HepG2 (cell line): ENCODE results near the gene UBL7. TPM values are rescaled to one million over a fixed set of nuclear protein-coding genes. Genes with fewer than 3 reads are reported as not detected.

Experiments used
- ATAC-seq: fragments of 200-7000 bp; cut with Tn5 transposase; 3 replicates; pipeline ENCODE4 v1.9.1; 2020; ENCODE audit warnings: mild to moderate bottlenecking, moderate library complexity
- BruUV-seq: library from RNA; stranded (reverse); fragments of 400-500 nt; replicated peaks from 2 replicates; lab custom pipeline; 2021; lab: Mats Ljungman, UMichigan
- CTCF ChIA-PET: fragments of 300-600 bp; formaldehyde crosslinking; extraction: SDS; loops from one replicate; lab custom pipeline; 2021; ENCODE audit warnings: low total read pairs, inconsistent platforms, low intra/inter-chr PET ratio; lab: Yijun Ruan, JAX
- POLR2A ChIA-PET: fragments of 350-600 bp; sonication (Branson Sonifier 250); formaldehyde crosslinking; loops from one replicate; lab custom pipeline; 2020; ENCODE audit warnings: antibody characterized with exemption, inconsistent platforms; lab: Yijun Ruan, JAX
- DNase-seq: peaks from one replicate; pipeline ENCODE4 v3.0.0-alpha.2; 2015; ENCODE audit warnings: low spot score
- FAIRE-seq: peaks from 3 replicates; lab custom pipeline; 2011; peaks lifted over from hg19 to GRCh38; lab: Jason Lieb, UNC
- H2AFZ ChIP-seq: one replicate; pipeline ENCODE4 v1.6.1; 2011; ENCODE audit warnings: low read length, inconsistent platforms
- H3K27ac ChIP-seq: fragments of 300-600 bp; 3 replicates; pipeline ENCODE4 v1.8.0; 2011; ENCODE audit warnings: mixed run types, mild to moderate bottlenecking, mixed read lengths, low read length, inconsistent platforms; ENCODE audit not compliant: insufficient read depth; ENCODE audit errors: extremely low read length
- H3K27me3 ChIP-seq, 2 experiments: fragments of 200-600 bp in 1 of 2; 2 replicates in 1 of 2; 3 replicates in 1 of 2; pipeline versions ENCODE4 v1.6.0 to v1.8.0; 2011; ENCODE audit warnings: low read length in 2 of 2, mild to moderate bottlenecking in 2 of 2, moderate library complexity in 2 of 2, inconsistent platforms in 1 of 2; ENCODE audit not compliant: insufficient read depth in 2 of 2, control insufficient read depth in 1 of 2
- H3K36me3 ChIP-seq, 2 experiments: fragments of 200-600 bp in 1 of 2; replicated peaks in 1 of 2; 2 replicates in 1 of 2; 3 replicates in 1 of 2; pipeline versions ENCODE4 v1.5.1 to v1.8.0; 2011; ENCODE audit warnings: low read length in 2 of 2, inconsistent platforms in 1 of 2; ENCODE audit not compliant: insufficient read depth in 2 of 2, control insufficient read depth in 1 of 2
- H3K4me1 ChIP-seq: 2 replicates; pipeline ENCODE4 v1.5.1; 2012; ENCODE audit warnings: low read length, inconsistent platforms; ENCODE audit not compliant: insufficient read depth
- H3K4me2 ChIP-seq: 2 replicates; pipeline ENCODE4 v1.6.0; 2011; ENCODE audit warnings: low read depth, low read length, inconsistent platforms
- H3K4me3 ChIP-seq, 3 experiments: fragments of 200-600 bp in 1 of 3; sonication (generic), shearing (Covaris generic) in 1 of 3; replicated peaks in 1 of 3; 2 replicates each; pipeline ENCODE4 v1.5.1; 2011 to 2016; ENCODE audit warnings: low read length in 3 of 3, inconsistent platforms in 2 of 3, low read depth in 2 of 3, mild to moderate bottlenecking in 2 of 3, control low read depth in 1 of 3, mixed read lengths in 1 of 3; ENCODE audit not compliant: insufficient read depth in 1 of 3
- H3K79me2 ChIP-seq: one replicate; pipeline ENCODE4 v1.6.1; 2011; ENCODE audit warnings: low read length, inconsistent platforms; ENCODE audit not compliant: insufficient read depth
- H3K9ac ChIP-seq: 2 replicates; pipeline ENCODE4 v1.6.0; 2011; ENCODE audit warnings: mild to moderate bottlenecking, low read depth, low read length, inconsistent platforms; ENCODE audit not compliant: insufficient read depth
- H3K9me3 ChIP-seq: 2 replicates; pipeline ENCODE4 v1.5.1; 2012; ENCODE audit warnings: mild to moderate bottlenecking, low read length
- H4K20me1 ChIP-seq: 2 replicates; pipeline ENCODE4 v1.6.0; 2011; ENCODE audit warnings: inconsistent platforms, mild to moderate bottlenecking, low read length, moderate library complexity; ENCODE audit not compliant: insufficient read depth
- ATF5 ChIP-seq: sonication (generic); formaldehyde crosslinking; IDR thresholded peaks from 2 replicates; pipeline ENCODE4 v1.4.0; 2020; ENCODE audit warnings: mild to moderate bottlenecking, low read depth, missing genetic modification reagents
- CBFB ChIP-seq: sonication (generic); formaldehyde crosslinking; IDR thresholded peaks from 2 replicates; pipeline ENCODE4 v1.4.0; 2020; ENCODE audit warnings: missing genetic modification reagents
- EZH2 ChIP-seq: conservative IDR thresholded peaks from 2 replicates; pipeline ENCODE4 v1.6.1; 2012; ENCODE audit warnings: mild to moderate bottlenecking, low read depth, low read length, moderate library complexity
- GATA4 ChIP-seq: sonication (generic); IDR thresholded peaks from 2 replicates; pipeline ENCODE4 v1.6.1; 2016; ENCODE audit warnings: antibody characterized with exemption, low read depth, borderline replicate concordance
- KMT2B ChIP-seq: IDR thresholded peaks from 2 replicates; pipeline ENCODE4 v1.6.1; 2016; ENCODE audit warnings: missing genetic modification reagents, missing compliant biosample characterization
- MTA3 ChIP-seq: sonication (generic); formaldehyde crosslinking; IDR thresholded peaks from 2 replicates; pipeline ENCODE4 v1.4.0; 2020; ENCODE audit warnings: missing genetic modification reagents
- MZF1 ChIP-seq: sonication (generic); formaldehyde crosslinking; IDR thresholded peaks from 2 replicates; pipeline ENCODE4 v1.8.1; 2023; ENCODE audit warnings: mild to moderate bottlenecking, missing genetic modification reagents, borderline replicate concordance
- PBX3 ChIP-seq: sonication (generic); formaldehyde crosslinking; IDR thresholded peaks from 2 replicates; pipeline ENCODE4 v1.8.1; 2023; ENCODE audit warnings: missing genetic modification reagents, inconsistent platforms, borderline replicate concordance
- SNAPC5 ChIP-seq: sonication (generic); formaldehyde crosslinking; IDR thresholded peaks from 2 replicates; pipeline ENCODE4 v1.8.1; 2023; ENCODE audit warnings: mild to moderate bottlenecking, missing genetic modification reagents, borderline replicate concordance
- SP5 ChIP-seq: IDR thresholded peaks from 2 replicates; pipeline ENCODE4 v1.6.1; 2016; ENCODE audit warnings: low read depth, borderline replicate concordance
- TOPORS ChIP-seq: sonication (generic); formaldehyde crosslinking; IDR thresholded peaks from 2 replicates; pipeline ENCODE4 v1.8.0; 2023; ENCODE audit warnings: mild to moderate bottlenecking, missing genetic modification reagents
- ZBTB2 ChIP-seq: sonication (generic); formaldehyde crosslinking; IDR thresholded peaks from 2 replicates; pipeline ENCODE4 v1.8.0; 2022; ENCODE audit warnings: low read depth, missing genetic modification reagents
- ZBTB42 ChIP-seq: sonication (generic); formaldehyde crosslinking; IDR thresholded peaks from 2 replicates; pipeline ENCODE4 v1.5.0; 2020; ENCODE audit warnings: mild to moderate bottlenecking, missing genetic modification reagents
- ZHX1 ChIP-seq: sonication (generic); formaldehyde crosslinking; IDR thresholded peaks from 2 replicates; pipeline ENCODE4 v1.8.1; 2022; ENCODE audit warnings: low read depth, mild to moderate bottlenecking, missing genetic modification reagents
- ZNF160 ChIP-seq: sonication (generic); formaldehyde crosslinking; IDR thresholded peaks from 2 replicates; pipeline ENCODE4 v1.8.0; 2022; ENCODE audit warnings: mild to moderate bottlenecking, inconsistent platforms, missing genetic modification reagents
- ZNF205 ChIP-seq: IDR thresholded peaks from 2 replicates; pipeline ENCODE4 v1.6.1; 2018; ENCODE audit warnings: missing biosample characterization, missing genetic modification reagents
- ZNF343 ChIP-seq: sonication (generic); formaldehyde crosslinking; IDR thresholded peaks from 2 replicates; pipeline ENCODE4 v1.4.0; 2020; ENCODE audit warnings: mild to moderate bottlenecking, missing genetic modification reagents
- ZSCAN31 ChIP-seq: sonication (generic); formaldehyde crosslinking; IDR thresholded peaks from 2 replicates; pipeline ENCODE4 v1.5.0; 2020; ENCODE audit warnings: low read depth, mild to moderate bottlenecking, missing genetic modification reagents
- WGBS: methylation state at CpG from one replicate; pipeline ENCODE4 v1.1.6; 2017; ENCODE audit warnings: low lambda C conversion rate; 5-methylcytosine and 5-hydroxymethylcytosine counted together
- in situ Hi-C: cut with HindIII; loops from 2 replicates; pipeline ENCODE4 v1.10.0; 2017; ENCODE audit warnings: low pct_unique_long_range_greater_than_20kb; ENCODE audit not compliant: extremely low pct_ligation_motif_present
- intact Hi-C: fragments of 100-400 bp; cut with micrococcal nuclease; formaldehyde crosslinking; loops from one replicate; pipeline ENCODE4 v1.10.0; 2022; ENCODE audit not compliant: unreplicated experiment
- polyA plus RNA-seq, 8 experiments: library from polyadenylated mRNA; depleted of rRNA in 3 of 8; stranded (reverse) in 7 of 8; unstranded in 1 of 8; fragments of >200 nt; fragmentation: Illumina TruSeq in 4 of 8; extraction: Trizol in 4 of 8; gene quantifications; 2 replicates each; pipeline versions ENCODE4 v1.2.1 to v1.2.3, GENCODE V29; 2011 to 2016; ENCODE audit warnings: low read depth in 4 of 8, missing spikeins in 1 of 8, mixed read lengths in 1 of 8; ENCODE audit not compliant: insufficient read depth in 1 of 8
- total RNA-seq, 5 experiments: library from RNA; depleted of rRNA; stranded (reverse); fragments of >200 nt; fragmentation: Illumina TruSeq; extraction: Trizol; gene quantifications; 2 replicates each; pipeline ENCODE4 v1.2.3, GENCODE V29; 2016; ENCODE audit warnings: low read depth in 1 of 5

Gene UBL7
- total and polyA plus RNA-seq, 2 of the 13 experiments (the other 11 are each of a cell fraction or from before 2014, with no cell fraction given) = 55.0 to 63.5 TPM

GRCh38 chr15:74496648-74497047 is 35.7 kb upstream of the UBL7 start:
- Histone ChIP-seq H3K4me1 (no peaks in the 10 kb centered on the region), H3K36me3 (peaks cover 0 to 4% of the 10 kb centered on the region in 2 experiments; a peak in 1 of 5 replicates), H3K79me2 (no peaks in the 10 kb centered on the region), H3K9ac (no peak overlapping the region), H2AFZ (no peak overlapping the region)
- POLR2A ChIA-PET = no interaction called here
- intact Hi-C loops = no loop called here
- no TSS peak for BruUV-seq
- TF ChIP-seq ZNF160 (CRISPR knock-in tag) (no peak), ZHX1 (CRISPR knock-in tag) (no peak), MTA3 (CRISPR knock-in tag) (no peak), ZNF205 (CRISPR knock-in tag) (no peak), KMT2B (CRISPR knock-in tag) (no peak), TOPORS (CRISPR knock-in tag) (no peak), ATF5 (CRISPR knock-in tag) (no peak), ZBTB42 (no peak), EZH2 (no peak), ZSCAN31 (CRISPR knock-in tag) (no peak), GATA4 (no peak), CBFB (CRISPR knock-in tag) (no peak), ZBTB2 (no peak), SP5 (CRISPR knock-in tag) (no peak), ZNF343 (CRISPR knock-in tag) (no peak), PBX3 (no peak), MZF1 (CRISPR knock-in tag) (no peak), SNAPC5 (CRISPR knock-in tag) (no peak)
- TF ChIP-seq, all 625 proteins: peak for 0
- CTCF ChIA-PET = no interaction called here
- 85% methylated on average over 3 of the region's 3 CpGs for WGBS
- no peaks in the 10 kb centered on the region for H3K27me3 ChIP-seq
- in situ Hi-C loops = no loop called here
- FAIRE-seq (no peak), ATAC-seq (no peak), DNase-seq (no peak)
- H3K4me2 ChIP-seq = no peak overlapping the region
- no peaks in the 10 kb centered on the region for H4K20me1 ChIP-seq
- H3K4me3 ChIP-seq = no peak overlapping the region
- H3K27ac ChIP-seq = no peak overlapping the region
- no peaks in the 10 kb centered on the region for H3K9me3 ChIP-seq
